Stimulated activated CD8-positive, alpha-beta memory T cell treated with anti-CD3 and anti-CD28 coated beads, Interleukin-7, amount 100 ng/mL, for 1 hour (primary cell): ENCODE measurements around the gene SLC15A4.
"Not testable (repeated sequence)": the region's sequence is repeated elsewhere in the genome, so short reads cannot be mapped to it uniquely, and the experiment has no call there.

Source experiments
- DNase-seq, 2 donors: peaks; one replicate each; pipeline ENCODE4 v3.0.0-alpha.2; 2020; ENCODE audit warnings: low read depth in 2 of 2

SLC15A4 gene

DNA sequence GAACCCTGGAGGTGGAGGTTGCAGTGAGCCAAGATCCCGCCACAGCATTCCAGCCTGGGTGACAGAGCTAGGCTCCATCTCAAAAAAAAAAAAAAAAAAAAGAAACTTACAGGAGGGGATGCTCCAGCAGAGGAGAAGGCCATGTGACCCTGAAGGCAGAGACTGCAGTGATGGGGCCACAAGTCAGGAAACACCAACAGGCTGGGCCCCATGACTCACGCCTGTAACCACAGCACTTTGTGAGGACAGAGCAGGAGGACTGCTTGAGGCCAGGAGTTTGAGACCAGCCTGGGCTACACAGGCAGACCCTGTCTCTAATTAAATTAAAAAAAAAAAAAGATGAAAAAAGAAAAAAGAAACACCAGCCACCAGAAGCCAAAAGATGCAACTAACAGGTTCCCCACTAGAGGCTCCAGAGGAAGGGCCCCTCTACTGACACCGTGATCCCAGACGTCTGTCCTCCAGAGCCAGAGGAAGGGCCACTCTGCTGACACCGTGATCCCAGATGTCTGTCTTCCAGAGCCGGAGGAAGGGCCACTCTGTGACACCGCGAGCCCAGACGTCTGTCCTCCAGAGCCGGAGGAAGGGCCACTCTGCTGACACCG lies 20.4 kb upstream of the SLC15A4 start:
- no peak for DNase-seq

DNA sequence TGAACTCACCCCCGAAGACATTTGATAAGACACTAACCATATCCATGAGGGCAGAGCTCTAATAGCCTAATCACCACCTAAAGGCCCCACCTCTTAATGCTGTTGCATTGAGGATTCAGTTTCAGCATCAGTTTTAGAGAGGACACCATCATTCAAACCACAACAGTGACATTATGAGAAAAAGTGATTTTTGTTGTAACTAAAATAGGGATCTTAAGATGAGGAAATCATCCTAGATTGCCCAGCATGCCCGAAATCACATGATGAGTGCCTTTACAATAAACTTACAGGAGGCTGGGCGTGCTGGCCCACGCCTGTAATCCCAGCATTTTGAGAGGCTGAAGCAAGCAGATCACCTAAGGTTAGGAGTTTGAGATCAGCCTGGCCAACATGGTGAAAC lies 19.8 kb upstream of the SLC15A4 start:
- no peak for DNase-seq

DNA sequence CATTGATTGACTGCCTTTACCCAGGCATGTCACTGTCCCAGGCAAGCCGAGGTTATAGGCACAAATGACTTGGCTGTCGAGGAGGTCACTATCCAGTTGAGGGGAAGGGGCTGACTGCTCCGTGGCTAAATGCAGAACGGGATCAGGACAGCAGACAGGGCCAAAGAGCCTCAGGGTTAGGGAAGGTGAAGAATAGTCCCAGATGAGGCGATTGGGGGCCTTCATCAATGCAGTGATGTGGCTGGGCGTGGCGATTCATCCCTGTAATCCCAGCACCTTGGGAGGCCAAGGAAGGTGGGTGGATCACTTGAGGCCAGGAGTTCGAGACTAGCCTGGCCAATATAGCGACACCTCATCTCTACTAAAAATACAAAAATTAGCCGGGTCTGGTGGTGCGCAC lies 18.8 kb upstream of the SLC15A4 start:
- no peak for DNase-seq

DNA sequence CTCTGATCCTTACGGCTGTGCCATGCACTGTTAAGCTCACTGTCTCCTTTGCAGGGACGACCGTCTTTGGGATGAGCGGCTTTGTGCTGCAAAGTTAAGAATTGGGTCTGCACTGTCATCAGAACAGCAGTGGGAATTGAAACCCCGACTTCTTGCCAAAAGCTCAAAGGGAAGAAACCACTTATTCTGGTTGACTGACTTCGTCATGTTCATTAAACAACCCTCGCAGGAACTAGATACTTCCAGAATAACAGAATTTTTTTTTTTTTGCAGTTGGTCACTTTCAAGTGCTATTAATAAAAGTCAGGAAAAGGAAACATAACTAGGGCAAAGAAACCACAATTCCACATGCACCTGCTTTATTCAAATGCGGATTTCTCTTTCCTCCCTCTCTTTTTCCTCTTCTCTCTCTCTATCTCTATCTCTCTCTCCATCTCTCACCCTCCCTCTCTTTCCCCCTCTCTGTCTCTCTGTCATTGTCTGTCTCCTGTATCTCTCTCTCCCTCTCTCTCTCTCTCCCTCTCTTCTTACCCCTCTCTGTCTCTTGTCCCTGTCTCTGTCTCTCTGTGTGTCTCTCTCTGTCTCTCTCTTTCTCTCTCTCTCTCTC lies 17.2 kb upstream of the SLC15A4 start:
- no peak for DNase-seq

DNA sequence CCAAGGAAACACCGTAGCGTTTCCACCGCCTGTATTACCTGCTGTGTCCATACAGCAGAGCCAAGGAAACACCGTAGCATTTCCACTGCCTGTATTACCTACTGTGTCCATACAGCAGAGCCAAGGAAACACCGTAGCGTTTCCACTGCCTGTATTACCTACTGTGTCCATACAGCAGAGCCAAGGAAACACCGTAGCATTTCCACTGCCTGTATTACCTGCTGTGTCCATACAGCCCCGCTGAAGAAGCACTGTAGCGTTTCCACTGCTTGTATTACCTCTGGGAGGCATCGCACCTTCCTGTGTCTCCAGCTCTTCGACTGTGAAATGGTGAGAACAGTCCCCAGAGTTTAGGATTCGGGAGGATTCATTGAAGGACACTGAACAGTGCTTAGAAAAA lies 16.1 kb upstream of the SLC15A4 start:
- not testable (repeated sequence) for DNase-seq

DNA sequence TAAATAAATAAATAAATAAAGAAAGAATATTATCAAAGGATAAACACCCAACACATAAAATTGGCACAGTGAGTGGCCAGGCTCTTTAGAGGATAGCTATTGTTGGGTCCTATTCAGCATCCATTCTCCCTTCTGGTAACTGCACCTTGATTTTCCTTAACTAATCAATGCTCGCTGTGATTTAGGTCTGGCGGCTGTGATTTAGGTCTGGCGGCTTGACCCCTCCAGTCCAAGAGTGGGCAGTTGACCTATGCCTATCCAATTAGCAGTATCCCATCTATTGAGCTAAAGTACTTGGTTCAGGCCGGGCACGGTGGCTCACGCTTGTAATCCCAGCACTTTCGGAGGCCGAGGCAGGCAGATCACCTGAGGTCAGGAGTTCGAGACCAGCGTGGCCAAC lies 9.7 kb upstream of the SLC15A4 start:
- DNase-seq, result no peak

DNA sequence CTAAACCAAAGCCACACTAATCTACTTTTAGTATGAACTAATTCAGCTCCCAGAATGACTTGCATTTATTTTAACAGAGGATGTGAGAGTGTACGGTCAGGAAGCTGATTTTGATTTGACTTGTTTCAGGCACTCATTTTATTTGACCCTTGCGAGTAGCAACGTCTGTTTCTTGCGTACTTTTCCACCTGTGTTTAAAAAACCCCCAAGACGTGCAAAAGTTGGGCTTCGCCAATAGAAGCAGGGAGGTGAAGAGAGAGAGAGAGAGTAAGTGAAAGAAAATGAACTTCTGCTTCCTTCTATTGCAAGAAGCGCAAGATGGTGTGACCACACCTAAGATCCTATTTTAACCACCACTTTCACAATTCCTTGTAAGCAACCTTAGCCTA lies 6.7 kb upstream of the SLC15A4 start:
- no peak for DNase-seq

DNA sequence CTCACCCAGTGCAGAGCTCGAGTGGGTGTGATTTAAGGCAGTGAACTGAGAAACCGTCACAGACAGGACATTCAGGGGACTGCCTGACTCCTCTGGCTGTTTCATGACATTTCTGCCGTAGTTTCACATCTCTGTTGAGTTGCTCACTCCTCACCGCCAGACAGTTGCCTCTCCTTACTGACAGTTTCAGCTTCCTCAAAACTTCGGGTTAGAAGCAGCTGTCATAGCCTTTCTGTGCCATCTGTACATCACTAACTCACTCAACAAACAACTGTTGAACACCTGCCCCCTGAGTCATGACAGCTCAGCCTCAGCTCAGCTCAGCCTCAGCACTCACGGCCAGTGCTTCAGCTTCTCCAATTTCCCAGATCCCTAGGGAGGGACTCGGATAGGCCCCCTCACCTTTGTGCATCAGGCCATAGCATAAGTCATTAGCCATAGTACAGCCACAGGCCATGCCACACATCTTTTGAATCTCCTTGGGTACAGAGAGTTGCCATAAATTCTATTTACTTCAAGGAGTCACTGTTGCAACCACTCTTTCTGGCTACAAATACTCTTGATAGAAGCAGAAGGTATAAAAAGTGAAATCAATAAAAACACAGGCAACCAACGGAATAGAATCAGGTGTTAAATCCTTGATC lies 6.2 kb upstream of the SLC15A4 start:
- DNase-seq, result no peak

DNA sequence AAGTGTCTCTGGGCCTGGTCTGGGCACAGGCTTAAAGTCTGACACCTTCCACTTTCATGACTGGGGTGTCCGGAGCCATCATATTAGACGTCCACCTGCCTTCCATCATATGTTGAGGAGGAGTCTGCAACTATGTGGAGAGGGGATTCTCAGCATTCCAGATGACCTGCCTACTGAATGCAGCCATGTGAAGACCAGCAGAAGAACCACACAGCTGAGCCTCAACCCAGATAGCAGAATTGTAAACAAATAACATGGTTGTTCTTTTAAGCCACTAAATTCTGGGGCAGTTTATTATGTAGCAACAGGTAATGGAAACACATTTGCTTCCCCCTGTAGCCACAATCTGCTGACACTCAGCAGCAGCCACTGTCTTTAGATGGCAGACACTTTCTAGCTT lies 4.0 kb upstream of the SLC15A4 start:
- no peak for DNase-seq

DNA sequence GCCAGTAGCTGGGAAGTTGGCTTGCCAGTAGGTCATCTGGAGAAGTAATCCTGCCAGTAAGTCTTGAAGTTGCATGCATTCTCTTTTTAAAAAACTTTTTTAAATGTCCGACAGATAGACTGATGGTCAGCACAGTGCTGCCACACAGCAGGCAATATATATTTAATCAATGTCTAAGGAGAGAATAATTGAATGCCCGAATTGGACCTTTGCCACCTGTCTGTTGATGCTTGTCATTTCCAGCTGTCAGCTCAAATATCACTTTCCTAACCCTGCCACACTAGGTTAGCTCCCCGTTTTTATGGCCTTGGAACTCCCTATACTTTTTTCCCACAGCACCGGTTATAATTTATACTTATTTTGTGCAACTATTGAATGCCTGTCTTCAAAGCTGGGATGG lies 2.1 kb upstream of the SLC15A4 start:
- no peak for DNase-seq

DNA sequence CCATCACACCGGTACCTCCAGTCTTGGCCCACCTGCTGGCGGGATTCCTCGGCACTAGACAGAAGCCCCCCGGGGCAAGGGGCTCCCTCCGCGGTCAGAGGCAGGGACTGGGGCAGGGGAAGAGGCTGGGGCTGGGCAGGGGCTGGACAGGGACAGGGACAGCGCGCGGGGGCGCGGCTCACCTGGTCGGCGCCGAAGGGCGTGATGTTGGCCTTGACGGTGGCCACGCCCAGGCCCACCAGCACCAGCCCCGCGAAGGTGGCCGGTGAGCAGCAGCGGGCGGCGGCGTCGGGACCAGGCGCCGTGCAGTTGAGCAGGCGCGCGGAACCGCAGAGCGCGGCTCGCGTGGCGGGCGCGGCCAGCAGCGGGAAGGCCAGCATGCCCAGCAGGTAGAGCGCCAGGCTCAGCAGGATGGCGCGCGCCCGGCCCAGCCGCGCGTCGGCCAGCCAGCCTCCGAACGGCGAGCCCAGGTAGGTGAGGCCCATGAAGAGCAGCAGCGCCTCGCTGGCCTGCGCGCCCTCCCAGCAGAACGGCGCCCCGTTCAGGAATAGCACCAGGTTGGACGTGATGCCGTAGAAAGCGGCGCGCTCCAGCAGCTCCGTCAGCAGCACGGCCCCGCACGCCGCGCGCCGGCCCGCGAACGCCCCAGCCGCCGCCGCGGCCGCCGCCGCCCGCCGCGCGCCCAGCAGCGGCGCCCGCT lies 392 bp downstream of the SLC15A4 start:
- DNase-seq, result no peak

DNA sequence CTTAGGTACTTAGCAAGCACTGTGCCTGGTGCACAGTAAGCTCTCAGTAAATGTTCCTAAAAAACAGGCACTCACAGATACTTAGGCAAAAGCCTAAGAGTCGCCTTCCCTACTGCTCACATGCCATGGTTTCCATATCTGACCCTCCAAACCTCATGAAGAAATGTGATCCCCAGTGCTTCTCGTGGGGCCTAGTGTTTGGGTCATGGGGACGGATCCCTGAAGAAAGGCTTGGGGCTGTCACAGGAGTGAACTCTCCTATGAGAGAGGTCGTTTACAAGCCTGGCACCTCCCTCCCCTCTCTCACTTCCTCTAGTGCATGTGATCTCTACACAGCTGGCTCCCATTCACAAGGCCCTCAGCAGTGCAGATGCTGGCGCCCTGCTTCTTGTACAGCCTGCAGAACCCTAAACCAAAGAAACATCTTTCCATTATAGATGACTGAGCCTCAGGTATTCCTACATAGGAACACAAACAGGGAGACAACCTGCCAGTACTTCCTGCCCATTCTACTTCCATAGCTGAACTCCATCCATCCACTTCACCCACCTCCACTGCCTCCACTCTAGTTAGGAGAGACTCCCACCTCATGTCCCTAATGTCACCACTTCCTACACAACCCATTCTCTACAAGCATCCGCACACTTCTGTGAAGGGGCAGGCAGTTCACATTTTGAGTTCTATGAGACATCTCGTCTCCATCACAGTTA lies 2.9 kb downstream of the SLC15A4 start:
- no peak for DNase-seq

DNA sequence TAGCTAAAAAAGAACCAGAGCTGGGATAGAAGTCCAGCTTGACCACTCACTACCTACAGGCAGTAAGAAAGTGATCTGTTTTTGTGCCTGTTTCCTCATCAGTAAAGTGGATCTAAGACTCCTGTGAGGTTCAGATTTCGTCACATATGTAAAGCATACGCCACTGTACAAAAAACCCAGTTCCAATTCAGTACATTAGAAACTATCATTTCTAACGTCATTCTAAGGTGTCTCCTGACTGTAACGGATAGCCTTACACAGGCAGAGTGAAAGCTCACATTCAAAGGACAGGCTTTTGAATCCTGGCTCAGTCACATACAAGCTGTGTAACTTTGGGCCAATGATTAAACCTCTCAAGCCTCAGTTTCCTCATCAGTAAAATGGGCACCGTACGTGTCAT lies 3.5 kb downstream of the SLC15A4 start:
- DNase-seq, result no peak

DNA sequence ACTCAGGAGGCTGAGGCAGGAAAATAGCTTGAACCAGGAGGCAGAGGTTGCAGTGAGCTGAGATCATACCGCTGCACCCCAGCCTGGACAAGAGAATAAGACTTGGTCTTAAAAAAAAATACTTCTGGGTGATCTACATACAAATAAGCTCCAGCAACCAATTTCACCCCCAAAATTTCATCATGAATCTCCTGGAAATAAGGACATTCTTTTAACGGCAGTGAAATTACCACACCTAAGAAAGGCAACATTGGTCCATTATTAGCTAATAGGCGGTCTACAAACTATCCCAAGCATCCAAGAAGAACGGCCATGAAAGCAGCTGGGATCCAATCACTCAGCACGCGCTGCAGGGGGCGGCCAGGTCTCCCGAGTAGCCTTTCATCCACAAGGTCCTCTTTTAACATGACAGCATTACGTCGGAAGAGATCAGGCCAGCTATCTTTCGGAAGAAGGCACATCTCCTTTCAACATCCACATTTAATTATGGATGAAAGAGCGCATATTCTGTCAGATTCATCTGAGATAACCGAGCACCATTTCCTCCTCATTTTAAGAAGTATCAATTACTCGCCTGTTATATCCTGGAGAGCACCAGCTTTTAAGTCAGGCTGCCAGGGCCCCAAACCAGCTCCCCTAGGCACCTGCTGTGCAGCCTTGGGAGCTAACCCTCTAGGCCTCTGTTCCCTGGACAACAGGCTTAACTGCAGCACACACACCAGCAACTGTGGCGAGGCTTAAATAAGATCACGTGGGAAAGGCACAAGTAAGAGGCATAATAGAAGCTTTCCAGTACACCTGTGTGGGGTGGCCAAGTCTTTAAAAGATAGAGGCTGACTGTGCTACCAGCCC lies 4.2 kb downstream of the SLC15A4 start:
- no peak for DNase-seq

DNA sequence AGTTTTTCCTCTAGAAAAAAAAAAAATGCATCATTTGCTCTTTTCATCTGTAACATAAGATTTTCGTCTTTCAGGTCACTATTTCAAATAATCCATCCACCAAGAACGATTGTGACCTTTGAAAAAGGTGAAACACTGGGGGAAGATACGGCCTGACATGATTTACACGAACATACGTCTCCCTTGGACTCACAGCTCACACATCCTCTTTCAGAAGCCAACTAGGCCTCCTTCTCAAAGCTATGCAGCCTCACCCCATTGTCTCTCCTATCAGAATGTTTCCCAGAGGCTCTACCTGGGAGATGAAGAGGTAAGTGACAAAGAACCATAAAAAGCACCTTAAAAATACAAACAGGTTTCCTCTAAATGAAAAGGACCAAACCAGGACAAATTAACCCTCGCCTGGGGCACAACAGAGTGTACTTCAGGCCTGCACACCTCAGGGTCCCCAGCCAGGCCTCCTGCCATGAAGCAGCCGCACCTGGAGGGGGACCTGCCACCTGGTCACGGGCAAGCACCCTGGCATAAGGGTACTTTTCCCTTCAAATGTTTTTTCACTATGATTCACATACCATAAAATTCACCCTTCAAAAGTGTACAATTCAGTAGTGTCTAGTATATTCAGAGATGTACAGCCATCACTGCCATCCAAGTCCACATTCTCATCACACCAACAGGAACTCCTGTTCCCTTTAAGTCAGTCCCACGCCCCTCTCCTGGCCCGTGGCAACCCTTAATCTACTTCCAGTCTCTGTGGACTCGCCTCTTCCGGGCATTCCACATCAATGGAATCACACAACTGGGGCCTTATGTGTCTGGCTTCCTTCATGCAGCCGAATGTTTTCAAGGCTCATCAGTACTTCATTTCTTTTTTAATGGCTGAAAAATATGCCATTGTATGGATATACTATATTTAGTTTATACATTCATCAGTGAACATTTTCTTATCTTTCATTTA lies 5.4 kb downstream of the SLC15A4 start:
- no peak for DNase-seq

DNA sequence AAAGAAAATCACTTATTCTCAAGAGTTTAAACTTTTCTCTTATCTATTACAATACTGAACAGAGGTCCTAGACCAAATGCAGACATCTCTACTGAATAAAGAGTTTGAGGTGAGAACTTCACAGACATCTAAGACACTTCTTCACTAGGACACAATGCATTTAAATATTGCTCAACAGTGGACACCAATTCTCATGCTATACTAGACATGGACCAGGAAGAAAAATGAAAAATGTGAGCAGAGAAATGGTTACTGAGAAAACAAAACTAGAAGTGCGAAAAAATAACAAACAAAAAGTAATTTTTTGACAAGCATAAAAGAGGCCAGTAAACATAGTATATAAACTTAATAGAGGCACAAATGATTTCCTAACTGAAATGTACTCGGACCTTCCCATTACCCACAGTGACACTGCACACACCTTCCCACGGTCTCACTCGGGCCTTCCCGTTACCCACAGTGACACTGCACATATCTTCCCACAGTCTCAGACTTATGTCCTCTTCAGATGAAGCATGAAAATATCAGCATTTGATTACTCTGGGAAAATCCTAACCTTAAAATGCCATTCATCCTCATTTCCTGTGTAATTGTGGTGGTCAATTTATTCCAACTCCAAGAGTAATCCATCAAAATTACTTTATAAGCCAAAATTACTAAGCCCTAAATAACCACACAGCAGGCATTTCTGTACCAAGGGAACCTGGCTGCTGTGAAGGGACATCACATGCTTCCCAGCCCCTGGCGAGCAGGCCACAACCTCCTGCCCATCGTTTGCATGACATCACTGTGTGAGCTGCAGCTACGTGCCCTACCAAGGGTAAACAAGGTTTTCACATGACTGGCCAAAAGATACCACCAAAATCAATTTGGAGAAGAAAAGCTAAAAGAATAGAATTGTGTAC lies 6.4 kb downstream of the SLC15A4 start:
- DNase-seq, result no peak

DNA sequence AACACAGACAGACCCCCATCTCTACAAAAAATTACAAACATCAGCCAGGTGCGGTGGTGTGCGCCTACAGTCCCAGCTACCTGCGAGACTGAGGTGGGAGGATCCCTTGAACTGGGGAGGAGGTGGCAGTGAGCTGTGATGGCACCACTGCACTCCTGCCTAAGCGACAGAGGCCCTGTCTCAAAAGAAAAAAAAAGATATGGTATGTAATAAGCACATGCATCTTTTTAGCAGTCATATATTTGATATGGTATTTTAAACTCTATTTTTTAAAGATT lies 7.2 kb downstream of the SLC15A4 start:
- no peak for DNase-seq

DNA sequence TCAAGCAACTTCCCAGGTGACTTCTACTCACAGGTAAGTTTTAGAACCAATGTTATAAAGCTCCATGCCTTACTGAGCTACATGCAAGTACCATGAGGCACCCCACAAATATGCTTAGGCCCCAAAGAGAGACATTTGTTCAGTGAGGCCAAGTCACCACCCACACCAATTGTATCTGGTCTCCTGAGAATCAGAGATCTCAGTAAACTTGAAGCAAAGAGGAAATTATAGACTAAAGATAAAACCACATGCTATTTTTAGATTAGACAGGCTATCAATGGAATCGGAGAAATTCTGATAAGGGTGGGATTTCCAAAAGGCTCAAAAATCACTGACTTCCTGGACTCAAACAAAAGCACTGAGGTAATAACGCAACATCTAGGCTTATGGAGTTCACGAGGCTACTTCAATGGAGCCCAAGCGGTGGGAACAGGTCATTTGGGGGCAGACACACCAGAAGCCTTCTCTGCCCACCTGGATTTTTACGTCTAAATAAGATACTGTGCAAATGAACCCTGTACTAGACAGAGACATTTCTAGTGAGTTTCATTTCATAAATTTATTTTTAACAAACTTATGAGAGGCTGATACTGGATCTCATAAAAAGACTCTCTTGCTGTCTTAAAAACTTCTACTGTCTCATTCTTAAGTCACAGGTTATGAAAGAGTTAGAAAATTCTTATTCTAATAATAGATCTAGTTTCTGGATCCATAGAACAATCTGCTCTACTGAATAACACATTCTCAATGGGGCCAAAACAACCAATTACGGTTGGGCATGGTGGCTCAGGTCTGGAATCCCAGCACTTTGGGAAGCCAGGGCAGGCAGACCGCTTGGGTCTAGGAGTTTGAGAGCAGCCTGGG lies 7.7 kb downstream of the SLC15A4 start:
- no peak for DNase-seq
